CD1c-positive myeloid dendritic cell (primary cell): ENCODE measurements around the gene HOMER2.
"Not testable (repeated sequence)": the region's sequence is repeated elsewhere in the genome, so short reads cannot be mapped to it uniquely, and the experiment has no call there.

ENCODE experiments used
- DNase-seq: peaks from one replicate; pipeline ENCODE4 v3.0.0-alpha.2; 2016; ENCODE audit errors: extremely low spot score

The HOMER2 gene

DNA sequence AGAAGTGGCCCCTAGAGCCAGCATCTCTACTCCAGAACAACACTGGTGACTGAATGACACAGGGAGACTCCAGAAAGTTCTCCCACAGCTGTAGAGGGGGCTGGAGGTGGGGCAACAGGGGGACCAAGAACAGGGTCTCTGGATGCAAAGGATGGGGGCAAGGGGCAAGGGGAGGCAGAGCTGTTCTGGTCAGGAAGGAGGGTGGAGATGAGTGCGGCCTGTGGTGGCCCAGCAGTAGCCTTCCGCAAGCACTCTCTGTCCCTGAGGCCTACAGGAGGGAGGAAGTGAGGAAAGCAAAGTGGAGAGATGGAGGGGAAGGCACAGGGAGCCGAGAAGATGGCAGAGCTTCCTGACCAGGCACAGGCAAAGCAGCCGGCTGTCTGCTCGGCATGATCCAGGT, 56.5 kb downstream of the HOMER2 start:
- DNase-seq = no peak

DNA sequence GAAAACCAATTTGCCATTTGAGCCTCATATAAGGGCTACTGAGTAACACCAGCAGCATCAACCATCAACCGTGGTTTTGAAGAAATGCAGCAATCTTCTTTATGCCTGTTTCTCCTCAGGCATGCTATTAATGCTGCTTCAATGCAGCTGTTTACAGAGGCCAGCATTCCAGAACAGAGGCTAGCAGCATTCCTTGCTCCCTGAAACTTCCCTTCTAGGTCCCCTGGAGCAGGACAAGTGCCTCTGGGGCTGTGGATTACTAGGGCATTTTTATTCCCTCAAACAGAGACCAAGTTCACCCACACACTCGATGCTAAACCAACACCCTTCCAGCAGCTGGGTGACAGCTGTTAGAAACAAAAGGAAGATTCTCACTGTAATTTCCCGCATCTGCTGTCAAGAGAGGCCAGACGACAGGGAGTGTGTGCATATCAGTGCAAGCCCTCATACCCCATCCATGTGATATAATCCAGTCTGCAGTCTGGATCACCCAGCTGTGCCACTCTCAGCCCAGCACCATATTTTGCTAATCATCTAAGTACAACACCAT, 57.5 kb downstream of the HOMER2 start:
- no peak for DNase-seq

DNA sequence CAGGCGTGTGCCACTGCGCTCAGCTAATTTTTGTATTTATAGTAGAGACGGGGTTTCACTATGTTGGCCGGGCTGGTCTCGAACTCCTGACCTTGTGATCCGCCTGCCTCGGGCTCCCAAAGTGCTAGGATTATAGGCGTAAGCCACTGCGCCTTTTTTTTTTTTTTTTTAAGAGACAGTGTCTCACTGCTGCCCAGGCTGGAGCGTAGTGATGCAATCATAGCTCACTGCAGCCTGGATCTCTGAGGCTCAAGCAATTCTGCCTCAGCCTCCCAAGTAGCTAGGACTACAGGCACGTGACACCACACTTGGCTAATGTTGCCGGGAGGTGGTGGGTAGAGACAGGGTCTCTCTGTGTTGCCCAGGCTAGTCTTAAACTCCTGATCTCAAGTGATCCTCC, 59.0 kb downstream of the HOMER2 start:
- not testable (repeated sequence) for DNase-seq

DNA sequence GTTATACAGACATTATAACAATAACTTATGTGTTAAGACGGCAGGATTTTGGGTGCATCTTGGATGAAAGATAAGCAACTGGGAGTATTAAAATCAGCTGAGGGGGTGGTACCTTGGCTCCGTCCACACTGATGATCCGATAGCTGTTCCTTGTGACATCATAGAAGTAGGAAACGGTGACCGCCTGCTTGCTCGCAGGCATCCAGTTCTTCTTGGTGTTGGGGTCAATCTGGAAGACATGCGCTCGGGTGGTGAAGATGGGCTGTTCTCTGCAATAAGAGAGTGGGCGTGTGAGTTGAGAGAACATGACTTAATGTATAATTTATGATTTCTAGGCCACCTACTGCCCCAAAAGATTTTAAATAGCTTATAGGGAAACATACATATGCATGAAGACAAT, 59.9 kb downstream of the HOMER2 start:
- DNase-seq = no peak

DNA sequence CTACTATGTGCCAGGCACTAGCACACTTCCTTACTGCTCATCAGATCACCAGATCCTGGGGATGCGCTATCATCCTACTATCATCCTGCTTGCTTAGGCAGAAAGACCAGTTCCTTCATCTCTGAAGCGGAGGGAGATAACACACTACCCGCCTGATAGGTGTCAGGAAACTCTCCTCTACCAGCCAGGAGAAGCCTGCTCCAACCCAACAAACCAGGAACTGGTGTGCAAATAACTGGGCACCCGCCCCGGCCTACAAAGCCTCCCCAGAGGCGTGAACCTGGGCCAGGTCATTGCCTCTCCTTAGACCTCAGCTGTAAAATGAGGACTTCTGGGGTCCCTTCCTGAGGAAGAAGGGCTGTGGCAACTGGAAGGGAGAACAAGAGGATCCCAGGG, 61.5 kb downstream of the HOMER2 start:
- DNase-seq = no peak

DNA sequence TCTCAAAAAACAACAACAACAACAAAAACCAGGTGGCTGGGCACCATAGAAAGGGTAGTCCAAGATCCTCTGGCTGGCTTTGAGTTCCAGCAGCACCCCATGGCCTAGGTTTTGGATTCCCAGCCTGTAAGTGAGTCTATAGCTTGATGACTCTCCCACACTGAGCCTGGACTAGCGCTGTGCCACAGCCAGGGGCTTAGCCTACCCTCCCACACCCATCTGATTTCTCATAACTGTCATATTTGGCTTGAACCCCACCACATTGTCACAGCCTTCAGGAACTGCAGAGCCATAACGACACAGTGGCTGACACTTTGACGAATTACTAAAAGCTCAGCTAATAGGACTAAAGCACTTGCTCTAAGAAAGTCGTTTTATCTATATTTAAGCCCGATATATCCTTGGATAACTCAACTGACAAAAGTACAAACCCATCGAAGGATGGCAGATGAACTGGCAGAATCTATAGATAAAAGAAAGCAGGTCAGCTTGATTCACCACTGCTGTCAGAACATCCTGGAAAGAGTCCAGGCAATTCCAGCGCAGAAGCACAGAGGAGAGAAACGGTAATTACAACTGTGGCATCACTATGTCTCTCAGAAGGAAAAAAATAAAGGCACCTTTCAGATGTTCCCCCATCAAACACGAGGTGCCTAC, 62.1 kb downstream of the HOMER2 start:
- DNase-seq = no peak

DNA sequence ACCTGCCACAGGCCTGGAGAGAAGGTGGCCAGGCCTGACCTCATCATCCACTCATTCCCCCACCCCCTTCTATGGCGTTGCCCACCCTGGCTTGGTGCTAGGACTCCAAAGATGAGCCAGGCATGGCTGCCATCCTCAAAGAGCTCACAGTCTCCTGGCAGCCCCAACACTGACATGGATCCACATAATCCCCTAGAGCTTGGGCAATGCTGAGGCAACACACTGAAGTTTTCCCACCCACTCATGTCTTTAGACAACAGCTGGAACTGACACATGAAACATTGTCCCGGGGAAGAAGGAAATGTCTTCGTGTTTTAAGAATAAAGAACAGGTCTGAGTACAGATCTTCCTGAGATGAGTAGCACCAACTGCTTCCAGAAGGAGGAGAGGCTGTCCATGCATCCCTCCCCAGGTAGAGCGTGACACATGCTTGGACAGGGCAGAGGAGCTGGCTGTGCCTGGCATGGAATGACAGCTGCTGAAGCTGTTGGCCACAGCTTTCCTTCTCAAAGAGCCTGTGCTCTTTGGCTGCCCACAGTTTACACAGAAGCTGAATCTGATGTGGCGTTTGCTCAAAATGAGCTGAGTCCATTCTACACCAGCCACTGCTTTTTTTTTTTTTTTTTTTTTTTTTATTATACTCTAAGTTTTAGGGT, 70.1 kb downstream of the HOMER2 start:
- no peak for DNase-seq

DNA sequence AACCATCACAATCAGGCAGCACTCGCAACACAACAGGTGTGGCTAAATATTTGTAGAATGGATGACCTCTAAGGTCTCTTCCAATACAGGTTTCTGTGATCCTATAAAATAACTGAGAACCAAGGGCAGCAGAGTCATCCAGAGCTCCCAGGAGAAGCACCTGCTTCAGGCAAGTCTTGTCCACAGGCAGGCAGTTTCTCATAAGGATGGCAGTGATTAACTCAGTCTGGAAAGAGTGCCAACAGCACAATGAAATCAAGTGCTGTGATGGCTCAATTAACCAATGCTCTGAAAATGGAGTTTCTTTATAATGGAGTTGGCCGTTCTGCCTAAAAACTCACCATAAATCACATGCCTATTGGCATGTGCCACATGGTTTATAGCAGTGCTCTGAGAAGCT, 70.8 kb downstream of the HOMER2 start:
- DNase-seq = no peak

DNA sequence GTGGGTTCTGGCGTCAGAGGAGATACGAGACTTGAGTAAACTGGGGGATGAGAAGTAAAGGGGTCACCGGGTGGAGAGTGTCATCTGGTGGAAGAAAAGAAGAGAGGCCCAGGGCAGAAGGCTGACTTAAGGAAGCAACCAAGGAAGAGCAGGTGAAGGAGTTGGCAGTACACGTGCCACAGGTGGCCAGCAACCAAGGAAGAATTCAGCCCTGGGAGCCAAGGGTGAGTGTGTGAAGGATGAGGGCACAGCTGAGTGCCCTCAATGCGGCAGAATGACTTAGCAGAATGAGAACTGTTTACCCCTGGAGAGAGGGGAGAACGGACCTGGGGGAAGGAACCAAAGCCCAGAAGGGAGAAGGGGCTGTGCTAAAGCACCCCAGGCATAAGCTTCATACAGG, 71.8 kb downstream of the HOMER2 start:
- no peak for DNase-seq

DNA sequence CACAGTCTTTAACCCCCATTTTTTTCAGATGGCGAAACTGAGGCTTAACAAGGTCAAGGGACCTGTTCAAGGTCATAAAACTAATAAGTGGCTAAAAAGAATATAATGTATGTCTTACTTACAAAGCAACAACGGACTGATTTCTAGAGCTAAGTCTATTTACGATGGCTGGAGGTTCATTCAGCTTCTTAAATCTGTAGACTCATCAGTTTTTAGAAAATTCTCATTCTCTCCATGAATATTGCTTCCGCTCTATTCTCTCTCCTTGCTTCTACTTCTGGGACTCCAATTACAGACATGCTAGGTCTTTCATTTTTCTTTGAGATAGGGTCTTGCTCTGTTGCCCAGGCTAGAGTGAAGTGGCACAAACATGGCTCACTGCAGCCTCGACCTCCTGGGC, 74.2 kb downstream of the HOMER2 start:
- no peak for DNase-seq

DNA sequence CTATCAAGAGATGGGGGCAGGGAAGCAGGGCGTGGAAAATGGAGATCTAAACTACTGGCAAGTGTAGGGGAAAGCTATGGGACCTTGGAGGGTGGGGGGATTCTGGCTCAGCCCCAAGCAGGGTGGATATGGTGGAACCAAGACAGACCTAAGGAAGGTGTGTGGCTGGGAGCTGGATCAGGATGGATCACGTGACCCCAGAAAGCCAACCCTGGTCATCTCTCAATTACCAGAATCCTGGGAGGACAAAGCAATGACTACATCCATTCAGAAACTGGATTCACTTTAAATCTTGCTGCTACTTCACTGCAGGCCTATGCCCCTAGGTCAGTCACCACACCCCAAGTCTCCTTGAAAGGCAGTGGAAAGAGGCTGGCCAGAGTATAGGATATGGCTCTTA, 74.7 kb downstream of the HOMER2 start:
- DNase-seq = no peak

DNA sequence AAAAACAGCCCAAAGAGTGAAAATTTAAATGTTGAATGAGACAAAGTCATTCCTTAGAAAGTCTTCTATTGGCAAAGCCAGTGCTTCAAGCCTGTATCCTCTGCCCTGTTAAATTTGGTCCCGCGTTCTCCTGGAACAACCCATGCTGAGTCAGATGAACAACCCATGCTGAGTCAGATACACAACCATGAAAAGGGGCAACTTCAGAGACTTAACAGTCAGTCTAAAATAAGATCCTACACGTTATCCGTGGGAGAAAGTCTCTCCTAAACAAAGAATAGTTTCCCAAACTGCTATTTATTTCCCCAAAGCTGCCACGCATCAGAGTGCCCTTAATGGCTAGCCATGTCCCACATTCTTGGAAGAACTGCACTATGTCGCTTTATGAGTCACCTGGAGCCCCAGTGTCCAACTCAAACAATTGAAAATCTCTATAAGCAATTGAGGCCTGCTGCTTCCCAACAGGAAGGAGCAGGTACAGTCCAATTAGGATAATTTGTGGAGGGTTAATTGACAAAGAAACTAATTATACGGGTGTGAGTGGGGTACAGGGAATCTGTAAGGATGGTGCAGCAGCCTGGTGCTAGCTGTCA, 77.0 kb downstream of the HOMER2 start:
- DNase-seq = no peak

DNA sequence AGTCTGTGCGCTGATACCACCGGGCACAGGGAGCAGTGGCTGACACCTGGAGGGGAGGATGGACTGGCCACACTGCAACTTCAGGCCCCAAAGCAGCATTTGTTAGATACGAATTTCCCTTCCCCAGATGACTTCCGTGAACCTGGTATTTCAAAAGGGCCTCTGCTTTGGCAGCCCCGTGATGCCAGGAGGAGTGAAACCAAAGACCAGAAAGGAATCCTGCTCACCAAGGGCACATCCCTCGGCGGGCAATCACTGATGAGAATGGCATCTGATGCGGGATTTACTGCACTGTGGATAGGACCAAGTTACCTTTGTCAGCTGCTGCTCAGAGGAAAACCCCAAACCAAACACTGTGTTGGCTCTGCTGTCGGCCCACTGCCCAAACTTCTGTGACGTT, 77.6 kb downstream of the HOMER2 start:
- DNase-seq = no peak

DNA sequence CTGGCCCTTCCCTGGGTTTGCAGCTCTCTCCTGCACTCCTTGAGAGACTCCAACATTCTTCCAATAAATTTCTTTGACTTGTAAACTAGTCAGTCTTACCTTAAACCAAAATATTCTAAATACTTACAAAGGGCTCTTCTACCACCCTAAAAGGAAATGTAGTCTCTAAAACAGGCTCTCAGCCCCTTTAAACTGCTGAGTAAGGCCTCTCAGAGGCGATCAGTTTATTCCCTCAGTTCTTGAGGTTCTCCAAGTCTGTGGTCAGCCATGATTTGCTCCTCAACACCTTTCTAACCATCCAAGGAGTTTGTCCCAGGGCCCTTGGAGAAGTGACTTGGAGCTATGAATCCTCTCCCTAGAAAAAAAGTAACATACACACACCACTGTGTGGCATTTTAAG, 78.3 kb downstream of the HOMER2 start:
- DNase-seq = no peak

DNA sequence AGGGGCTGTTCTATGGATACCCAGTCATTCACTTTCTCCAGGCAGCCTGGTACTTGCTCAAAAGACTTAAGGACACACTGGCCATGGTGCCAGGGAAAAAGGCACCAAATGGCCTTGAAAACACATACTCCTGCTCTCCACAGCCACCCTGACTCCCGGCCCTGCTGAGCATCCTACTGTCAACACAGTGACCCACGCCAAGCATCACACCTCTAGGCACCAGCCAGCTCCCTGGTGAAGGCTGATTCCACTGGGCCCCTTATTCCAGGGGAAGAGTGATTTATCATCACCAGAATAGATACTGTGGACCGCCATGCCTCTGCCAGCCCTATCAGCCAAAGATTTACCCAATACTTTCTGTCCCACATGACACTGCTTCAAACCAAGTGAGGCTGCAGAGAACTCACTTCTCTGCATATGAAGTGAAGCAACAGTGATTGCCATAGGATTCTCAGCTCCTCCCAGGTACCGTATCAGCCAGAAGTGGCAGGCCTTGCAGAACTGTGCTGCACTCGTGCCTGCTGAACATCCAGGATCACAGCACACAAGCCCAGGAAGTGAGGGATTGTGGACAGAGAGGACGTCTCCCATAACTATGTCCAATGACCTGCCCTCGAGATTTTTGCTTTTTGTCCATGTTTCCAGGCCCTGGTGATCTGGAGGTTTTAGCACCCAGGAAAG, 79.4 kb downstream of the HOMER2 start:
- DNase-seq = no peak

DNA sequence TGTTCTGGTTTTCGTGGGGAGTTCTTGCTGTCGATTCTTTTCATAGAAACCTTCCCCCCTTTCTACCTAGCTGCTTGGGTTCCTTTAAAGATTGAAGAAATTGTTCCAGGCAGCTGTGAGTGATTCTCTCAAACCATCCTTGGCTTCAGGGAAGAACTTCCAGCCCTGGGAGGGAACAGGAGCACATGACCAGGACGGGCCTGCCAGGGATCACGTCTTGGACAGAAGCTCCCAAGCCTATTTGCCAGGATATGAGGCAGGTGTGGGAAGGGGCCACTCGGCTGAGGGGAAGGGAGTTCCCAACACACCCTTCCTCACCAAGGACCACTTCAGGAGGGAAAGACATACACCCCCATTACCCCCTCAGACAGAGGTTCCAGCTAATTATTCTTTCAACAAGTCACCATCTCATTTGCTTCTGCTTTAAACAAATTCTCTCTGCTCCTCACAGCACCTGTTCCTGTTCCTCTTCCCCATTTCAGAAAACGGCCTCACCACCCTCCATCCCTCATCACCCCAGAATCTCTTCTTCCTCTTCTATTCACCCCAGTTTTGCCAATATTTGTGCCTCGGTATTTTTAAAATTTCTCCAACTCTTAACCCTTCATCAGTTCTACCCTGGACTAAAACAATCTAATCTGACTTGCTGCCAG, 80.6 kb downstream of the HOMER2 start:
- peak; percentile 10 for DNase-seq

DNA sequence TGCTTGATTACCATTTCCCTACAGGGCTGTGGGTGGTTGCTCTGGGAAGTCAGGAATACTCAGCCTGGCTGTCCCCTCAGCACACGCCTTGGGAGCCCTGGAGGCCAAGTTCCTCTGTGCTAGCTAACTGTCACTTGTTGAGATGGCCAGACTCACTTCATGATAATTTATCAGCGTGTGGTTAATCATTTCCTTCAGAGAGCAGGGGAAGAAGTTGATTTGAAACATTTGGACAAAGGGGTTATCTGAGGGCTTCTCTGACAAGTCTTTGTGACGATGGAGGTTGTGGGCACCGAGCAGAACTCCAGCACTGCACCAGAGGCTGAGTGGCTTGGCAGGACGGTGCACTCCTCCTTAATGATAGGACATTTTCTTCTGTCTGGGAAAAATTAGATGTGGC, 81.2 kb downstream of the HOMER2 start:
- DNase-seq = peak; percentile 30

DNA sequence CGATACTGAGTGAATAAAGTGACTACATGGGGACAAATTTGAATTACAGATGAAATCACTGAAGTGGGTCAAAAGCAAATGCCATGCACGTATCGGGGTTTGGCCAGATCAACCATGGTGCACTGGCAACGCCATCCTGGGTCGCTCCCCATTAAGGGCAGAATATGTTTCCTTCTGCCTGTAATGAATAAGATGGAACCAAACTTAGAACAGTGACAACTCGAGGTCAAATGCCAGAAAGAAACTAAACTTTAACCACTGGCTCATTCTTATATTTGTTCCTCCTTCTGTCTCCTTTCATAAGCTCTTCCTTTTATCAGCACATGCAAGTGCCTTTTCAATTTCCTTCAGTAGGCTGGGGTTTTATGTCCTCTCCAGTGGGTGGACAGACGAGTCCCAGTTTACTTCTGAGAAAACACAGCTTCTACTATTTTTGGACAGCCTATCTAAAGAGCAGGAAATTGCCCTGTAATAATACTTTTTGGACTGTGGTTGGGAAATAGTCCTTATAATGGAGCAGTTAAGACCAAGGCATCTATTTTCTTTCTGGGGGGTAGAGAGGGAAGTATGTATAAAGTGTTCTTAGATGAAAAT, 81.7 kb downstream of the HOMER2 start:
- DNase-seq = peak; percentile 47

DNA sequence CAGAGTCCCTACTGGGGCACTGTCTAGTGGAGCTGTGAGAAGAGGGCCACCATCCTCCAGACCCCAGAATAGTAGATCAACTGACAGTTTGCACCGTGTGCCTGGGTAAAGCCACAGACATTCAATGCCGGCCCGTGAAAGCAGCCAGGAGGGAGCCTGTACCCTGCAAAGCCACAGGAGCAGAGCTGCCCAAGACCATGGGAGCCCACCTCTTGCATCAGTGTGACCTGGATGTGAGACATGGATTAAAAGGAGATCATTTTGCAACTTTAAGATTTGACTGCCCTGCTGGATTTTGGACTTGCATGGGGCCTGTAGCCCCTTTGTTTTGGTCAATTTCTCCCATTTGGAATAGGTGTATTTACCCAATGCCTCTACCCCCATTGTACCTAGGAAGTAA, 86.5 kb downstream of the HOMER2 start:
- not testable (repeated sequence) for DNase-seq

DNA sequence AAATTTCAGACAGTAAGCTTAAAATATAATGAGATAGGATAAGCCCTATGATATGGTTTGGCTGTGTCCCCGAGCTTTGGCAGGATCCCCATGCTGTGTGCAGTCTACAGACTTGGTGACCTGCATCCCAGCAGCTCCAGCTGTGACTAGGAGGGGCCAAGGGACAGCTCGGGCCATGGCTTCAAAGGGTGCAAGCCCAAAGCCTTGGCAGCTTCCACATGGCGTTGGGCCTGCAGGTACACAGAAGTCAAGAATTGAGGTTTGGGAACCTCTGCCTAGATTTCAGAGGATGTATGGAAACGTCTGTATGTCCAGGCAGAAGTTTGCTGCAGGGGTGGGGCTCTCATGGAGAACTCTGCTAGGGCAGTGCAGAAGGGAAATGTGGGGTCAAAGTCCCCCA, 86.9 kb downstream of the HOMER2 start:
- not testable (repeated sequence) for DNase-seq

DNA sequence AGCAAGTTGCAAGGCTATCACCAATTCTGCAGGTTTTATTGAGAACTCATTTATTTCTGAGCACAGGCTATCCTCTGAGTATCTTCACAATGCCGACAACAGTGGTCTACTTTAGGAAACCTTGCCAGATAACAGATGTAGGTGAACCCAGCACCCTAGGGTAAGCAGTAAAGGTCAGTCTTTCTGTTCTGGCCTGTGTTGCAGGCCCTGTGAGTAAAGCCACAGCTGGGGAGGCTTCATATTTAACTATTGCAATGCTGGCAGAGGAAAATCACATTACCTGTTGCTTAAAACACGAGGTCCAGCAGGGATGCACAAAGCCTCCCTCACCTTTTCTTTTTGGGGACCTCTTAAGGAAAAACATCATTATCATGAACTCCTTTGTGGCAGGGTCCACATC, 87.6 kb downstream of the HOMER2 start:
- no peak for DNase-seq

DNA sequence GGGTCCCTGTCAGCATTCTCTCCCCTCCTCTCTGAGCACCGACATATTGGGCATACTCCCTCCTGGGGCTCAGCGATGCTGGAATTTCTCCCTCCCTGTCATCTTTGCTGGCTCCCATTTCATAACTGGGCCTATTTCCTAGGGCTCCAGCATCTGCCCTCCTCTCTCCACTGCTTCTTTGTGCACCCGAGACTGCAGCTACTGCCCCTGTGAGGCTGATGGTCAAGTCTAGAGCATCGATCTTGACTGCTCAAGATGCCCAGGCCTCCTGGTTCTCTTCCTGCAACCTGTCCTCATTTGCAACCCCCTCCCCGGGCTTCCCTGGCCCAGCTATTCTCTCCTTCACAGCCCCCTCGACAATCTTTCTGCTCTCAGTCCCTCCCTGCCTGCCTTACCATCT, 89.6 kb downstream of the HOMER2 start:
- no peak for DNase-seq
